ENCODE data around the gene LRRC8A.
"Not testable (repeated sequence)": the region's sequence is repeated elsewhere in the genome, so short reads cannot be mapped to it uniquely, and the experiment has no call there.

The LRRC8A gene

GRCh38 chr9:128870128-128870940 lies 11.6 kb upstream of the LRRC8A start:
- DNase-seq, result no peak

- DNase-seq, result not testable (repeated sequence)
These were observed 11.0 kb upstream of the LRRC8A start for GRCh38 chr9:128870941-128871265.

- no peak for DNase-seq
These were observed 4.1 kb upstream of the LRRC8A start for GRCh38 chr9:128877852-128878251.

GRCh38 chr9:128882677-128883603 lies 1.0 kb downstream of the LRRC8A start:
- no peak for DNase-seq

- no peak for DNase-seq
These were observed 2.2 kb downstream of the LRRC8A start for GRCh38 chr9:128884164-128884563.

GRCh38 chr9:128885376-128885775 lies 3.4 kb downstream of the LRRC8A start:
- DNase-seq, result no peak

GRCh38 chr9:128885798-128886197 lies 3.9 kb downstream of the LRRC8A start:
- DNase-seq, result no peak

GRCh38 chr9:128886211-128886891 lies 4.4 kb downstream of the LRRC8A start:
- no peak for DNase-seq

GRCh38 chr9:128887049-128887448 lies 5.1 kb downstream of the LRRC8A start:
- no peak for DNase-seq

GRCh38 chr9:128887914-128888350 lies 6.0 kb downstream of the LRRC8A start:
- DNase-seq, result no peak

- DNase-seq, result no peak
These were observed 9.6 kb downstream of the LRRC8A start for GRCh38 chr9:128891321-128892220.

- DNase-seq, result no peak
These were observed 10.4 kb downstream of the LRRC8A start for GRCh38 chr9:128892221-128892921.

GRCh38 chr9:128893354-128893753 lies 11.4 kb downstream of the LRRC8A start:
- DNase-seq, result no peak

GRCh38 chr9:128894764-128895163 lies 12.8 kb downstream of the LRRC8A start:
- DNase-seq, result no peak

GRCh38 chr9:128895556-128895955 lies 13.6 kb downstream of the LRRC8A start:
- DNase-seq, result no peak

GRCh38 chr9:128898382-128898781 lies 16.4 kb downstream of the LRRC8A start:
- DNase-seq, result no peak

GRCh38 chr9:128898845-128899565 lies 17.1 kb downstream of the LRRC8A start:
- no peak for DNase-seq

- DNase-seq, result no peak
These were observed 17.8 kb downstream of the LRRC8A start for GRCh38 chr9:128899566-128900322.

GRCh38 chr9:128901379-128901778 lies 19.4 kb downstream of the LRRC8A start:
- no peak for DNase-seq

GRCh38 chr9:128901822-128902221 lies 19.9 kb downstream of the LRRC8A start:
- no peak for DNase-seq
